ENCODE data around the gene SAMD1. TPM values are rescaled to one million over a fixed set of nuclear protein-coding genes. Genes with fewer than 3 reads are reported as not detected.
A peak's percentile ranks its signal among the peaks of the same experiment; 100 is the strongest.

SAMD1 gene
- total and polyA plus RNA-seq, 9 of the 15 experiments (the other 6 are each of a cell fraction or from before 2014, with no cell fraction given), result 2.9 to 96.0 (median 43.5) TPM

DNA sequence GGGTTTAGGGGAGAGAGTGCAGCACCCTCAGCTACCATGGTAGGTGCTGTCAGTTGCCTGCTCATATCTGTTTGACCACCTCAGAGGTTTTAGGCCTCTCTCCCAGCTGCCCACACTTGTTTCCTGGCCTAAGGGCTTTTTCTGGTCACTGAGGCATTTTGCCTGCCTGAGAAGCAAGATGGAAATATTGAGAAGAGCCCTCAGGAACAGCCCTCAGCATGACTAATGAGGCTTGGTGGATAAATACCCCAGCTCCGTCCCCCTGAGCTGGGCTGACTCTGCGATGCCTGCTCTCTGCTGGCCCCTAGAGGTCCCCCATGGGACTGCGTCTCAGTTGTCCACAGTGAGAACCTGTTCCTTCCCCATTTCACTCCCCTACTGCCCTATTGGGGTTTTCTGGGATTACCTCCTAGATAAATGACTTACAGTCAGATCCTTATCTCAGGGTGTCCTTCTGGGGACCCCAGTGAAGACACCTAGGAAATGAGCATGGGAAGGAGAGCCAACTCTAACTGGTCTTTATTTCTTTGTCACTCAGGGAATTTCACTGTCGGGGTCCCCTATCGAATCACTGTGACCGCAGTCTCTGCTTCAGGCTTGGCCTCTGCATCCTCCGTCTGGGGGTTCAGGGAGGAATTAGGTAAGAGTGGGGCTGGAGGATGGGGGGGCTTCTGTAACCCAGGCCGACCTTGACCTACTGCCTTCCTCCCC lies 42.0 kb downstream of the SAMD1 start (continued):
- TF ChIP-seq, protein P1, sequence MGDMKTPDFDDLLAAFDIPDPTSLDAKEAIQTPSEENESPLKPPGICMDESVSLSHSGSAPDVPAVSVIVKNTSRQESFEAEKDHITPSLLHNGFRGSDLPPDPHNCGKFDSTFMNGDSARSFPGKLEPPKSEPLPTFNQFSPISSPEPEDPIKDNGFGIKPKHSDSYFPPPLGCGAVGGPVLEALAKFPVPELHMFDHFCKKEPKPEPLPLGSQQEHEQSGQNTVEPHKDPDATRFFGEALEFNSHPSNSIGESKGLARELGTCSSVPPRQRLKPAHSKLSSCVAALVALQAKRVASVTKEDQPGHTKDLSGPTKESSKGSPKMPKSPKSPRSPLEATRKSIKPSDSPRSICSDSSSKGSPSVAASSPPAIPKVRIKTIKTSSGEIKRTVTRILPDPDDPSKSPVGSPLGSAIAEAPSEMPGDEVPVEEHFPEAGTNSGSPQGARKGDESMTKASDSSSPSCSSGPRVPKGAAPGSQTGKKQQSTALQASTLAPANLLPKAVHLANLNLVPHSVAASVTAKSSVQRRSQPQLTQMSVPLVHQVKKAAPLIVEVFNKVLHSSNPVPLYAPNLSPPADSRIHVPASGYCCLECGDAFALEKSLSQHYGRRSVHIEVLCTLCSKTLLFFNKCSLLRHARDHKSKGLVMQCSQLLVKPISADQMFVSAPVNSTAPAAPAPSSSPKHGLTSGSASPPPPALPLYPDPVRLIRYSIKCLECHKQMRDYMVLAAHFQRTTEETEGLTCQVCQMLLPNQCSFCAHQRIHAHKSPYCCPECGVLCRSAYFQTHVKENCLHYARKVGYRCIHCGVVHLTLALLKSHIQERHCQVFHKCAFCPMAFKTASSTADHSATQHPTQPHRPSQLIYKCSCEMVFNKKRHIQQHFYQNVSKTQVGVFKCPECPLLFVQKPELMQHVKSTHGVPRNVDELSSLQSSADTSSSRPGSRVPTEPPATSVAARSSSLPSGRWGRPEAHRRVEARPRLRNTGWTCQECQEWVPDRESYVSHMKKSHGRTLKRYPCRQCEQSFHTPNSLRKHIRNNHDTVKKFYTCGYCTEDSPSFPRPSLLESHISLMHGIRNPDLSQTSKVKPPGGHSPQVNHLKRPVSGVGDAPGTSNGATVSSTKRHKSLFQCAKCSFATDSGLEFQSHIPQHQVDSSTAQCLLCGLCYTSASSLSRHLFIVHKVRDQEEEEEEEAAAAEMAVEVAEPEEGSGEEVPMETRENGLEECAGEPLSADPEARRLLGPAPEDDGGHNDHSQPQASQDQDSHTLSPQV (IDR thresholded peaks at IDR 0.05), result no peak
- TF ChIP-seq PHB (CRISPR knock-in tag; IDR thresholded peaks at IDR 0.05) (no peak), LEF1 (IDR thresholded peaks at IDR 0.05) (no peak), BCL6 (CRISPR knock-in tag; IDR thresholded peaks at IDR 0.05) (no peak), ZNF121 (CRISPR knock-in tag; conservative IDR thresholded peaks at IDR 0.05) (no peak), MIER1 (IDR thresholded peaks at IDR 0.05; ENCODE audit: low read depth) (no peak), ZNF316 (IDR thresholded peaks at IDR 0.05) (no peak), HNRNPL (IDR thresholded peaks at IDR 0.05; ENCODE audit: low read depth, low read length) (no peak), SIX5 (IDR thresholded peaks at IDR 0.05; ENCODE audit: borderline replicate concordance in 1 of 2, insufficient read depth in 1 of 2, low read depth in 1 of 2, low read length in 2 of 2) (no peak), SMARCA4 (IDR thresholded peaks at IDR 0.05) (peak; percentile 45; the same call in 1 of the 2 replicates), CBX3 (IDR thresholded peaks at IDR 0.05; ENCODE audit: borderline replicate concordance in 1 of 2, low read length in 2 of 2) (peak in 1 of 2 experiments; percentile 71; a peak in 1 of 3 replicates), SAFB2 (IDR thresholded peaks at IDR 0.05; ENCODE audit: borderline replicate concordance, low read depth, low read length, severe bottlenecking) (no peak), EZH2 (IDR thresholded peaks at IDR 0.05; ENCODE audit: borderline replicate concordance, low read depth, low read length) (no peak), LARP7 (IDR thresholded peaks at IDR 0.05) (no peak)
- TF ChIP-seq, protein P2, sequence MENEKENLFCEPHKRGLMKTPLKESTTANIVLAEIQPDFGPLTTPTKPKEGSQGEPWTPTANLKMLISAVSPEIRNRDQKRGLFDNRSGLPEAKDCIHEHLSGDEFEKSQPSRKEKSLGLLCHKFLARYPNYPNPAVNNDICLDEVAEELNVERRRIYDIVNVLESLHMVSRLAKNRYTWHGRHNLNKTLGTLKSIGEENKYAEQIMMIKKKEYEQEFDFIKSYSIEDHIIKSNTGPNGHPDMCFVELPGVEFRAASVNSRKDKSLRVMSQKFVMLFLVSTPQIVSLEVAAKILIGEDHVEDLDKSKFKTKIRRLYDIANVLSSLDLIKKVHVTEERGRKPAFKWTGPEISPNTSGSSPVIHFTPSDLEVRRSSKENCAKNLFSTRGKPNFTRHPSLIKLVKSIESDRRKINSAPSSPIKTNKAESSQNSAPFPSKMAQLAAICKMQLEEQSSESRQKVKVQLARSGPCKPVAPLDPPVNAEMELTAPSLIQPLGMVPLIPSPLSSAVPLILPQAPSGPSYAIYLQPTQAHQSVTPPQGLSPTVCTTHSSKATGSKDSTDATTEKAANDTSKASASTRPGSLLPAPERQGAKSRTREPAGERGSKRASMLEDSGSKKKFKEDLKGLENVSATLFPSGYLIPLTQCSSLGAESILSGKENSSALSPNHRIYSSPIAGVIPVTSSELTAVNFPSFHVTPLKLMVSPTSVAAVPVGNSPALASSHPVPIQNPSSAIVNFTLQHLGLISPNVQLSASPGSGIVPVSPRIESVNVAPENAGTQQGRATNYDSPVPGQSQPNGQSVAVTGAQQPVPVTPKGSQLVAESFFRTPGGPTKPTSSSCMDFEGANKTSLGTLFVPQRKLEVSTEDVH (IDR thresholded peaks at IDR 0.05; ENCODE audit: low read depth, partially characterized antibody), result no peak
- TF ChIP-seq, protein P3, sequence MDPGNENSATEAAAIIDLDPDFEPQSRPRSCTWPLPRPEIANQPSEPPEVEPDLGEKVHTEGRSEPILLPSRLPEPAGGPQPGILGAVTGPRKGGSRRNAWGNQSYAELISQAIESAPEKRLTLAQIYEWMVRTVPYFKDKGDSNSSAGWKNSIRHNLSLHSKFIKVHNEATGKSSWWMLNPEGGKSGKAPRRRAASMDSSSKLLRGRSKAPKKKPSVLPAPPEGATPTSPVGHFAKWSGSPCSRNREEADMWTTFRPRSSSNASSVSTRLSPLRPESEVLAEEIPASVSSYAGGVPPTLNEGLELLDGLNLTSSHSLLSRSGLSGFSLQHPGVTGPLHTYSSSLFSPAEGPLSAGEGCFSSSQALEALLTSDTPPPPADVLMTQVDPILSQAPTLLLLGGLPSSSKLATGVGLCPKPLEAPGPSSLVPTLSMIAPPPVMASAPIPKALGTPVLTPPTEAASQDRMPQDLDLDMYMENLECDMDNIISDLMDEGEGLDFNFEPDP (CRISPR knock-in tag; IDR thresholded peaks at IDR 0.05), result no peak
- TF ChIP-seq, protein P4, sequence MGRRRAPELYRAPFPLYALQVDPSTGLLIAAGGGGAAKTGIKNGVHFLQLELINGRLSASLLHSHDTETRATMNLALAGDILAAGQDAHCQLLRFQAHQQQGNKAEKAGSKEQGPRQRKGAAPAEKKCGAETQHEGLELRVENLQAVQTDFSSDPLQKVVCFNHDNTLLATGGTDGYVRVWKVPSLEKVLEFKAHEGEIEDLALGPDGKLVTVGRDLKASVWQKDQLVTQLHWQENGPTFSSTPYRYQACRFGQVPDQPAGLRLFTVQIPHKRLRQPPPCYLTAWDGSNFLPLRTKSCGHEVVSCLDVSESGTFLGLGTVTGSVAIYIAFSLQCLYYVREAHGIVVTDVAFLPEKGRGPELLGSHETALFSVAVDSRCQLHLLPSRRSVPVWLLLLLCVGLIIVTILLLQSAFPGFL (CRISPR knock-in tag; IDR thresholded peaks at IDR 0.05), result no peak
- TF ChIP-seq, protein P5, sequence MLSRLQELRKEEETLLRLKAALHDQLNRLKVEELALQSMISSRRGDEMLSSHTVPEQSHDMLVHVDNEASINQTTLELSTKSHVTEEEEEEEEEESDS (CRISPR knock-in tag; IDR thresholded peaks at IDR 0.05), result no peak
